Testis (tissue), 2 donors: ENCODE results near the gene PA2G4.

Experiments used
- POLR2A ChIP-seq: fragments of 450-650 bp; IDR thresholded peaks from one replicate; pipeline ENCODE4 v1.6.1; 2017; ENCODE audit warnings: antibody characterized with exemption, mild to moderate bottlenecking, moderate library complexity
- TF ChIP-seq, protein P1 (sequence below), 3 experiments: fragments of 450-650 bp in 2 of 3; fragments of 200-600 bp in 1 of 3; sonication (generic) in 1 of 3; IDR thresholded peaks; one replicate each; pipeline ENCODE4 v1.5.1; 2016 to 2019; ENCODE audit warnings: antibody characterized with exemption in 3 of 3, mild to moderate bottlenecking in 2 of 3, moderate library complexity in 1 of 3

DNA sequence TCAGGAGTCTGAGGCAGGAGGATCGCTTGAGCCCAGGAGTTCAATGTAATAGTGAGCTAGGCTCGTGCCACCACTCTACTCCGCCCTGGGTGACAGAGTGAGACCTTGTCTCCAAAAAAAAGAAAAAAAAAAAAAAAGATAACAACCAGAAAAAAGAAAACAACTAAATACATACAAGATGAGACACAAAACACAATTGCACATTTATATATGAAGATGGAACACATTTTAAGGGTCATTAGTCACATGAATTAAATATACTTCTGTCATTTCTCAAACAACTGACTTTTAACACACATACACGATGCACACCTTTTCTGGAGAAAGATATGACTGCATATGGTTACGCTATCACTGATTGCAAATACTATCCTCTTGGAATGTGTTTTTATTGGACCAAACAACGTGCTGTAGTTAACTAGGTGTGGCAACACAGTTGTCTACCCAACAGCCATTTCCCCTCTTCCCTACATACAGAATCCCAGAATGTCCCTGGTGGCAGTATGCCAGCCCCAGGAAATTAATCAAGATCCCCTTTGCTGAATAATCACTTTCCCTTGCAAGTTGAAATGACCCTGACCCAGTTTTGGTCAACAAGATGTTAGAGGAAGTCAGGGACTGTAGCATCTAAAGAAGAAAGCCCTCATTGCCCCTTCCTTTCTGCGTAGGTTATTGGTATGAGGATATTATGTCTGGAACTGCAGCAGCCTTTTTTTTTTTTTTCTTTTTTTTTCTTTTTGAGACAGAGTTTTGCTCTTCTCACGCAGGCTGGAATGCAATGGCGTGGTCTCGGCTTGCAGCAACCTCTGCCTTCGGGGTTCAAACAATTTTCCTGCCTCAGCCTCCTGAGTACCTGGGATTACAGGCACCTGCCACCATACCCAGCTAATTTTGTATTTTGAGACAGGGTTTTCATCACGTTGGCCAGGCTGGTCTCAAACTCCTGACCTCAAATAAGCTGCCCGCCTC, 42.4 kb downstream of the PA2G4 start:
- TF ChIP-seq, protein P1, sequence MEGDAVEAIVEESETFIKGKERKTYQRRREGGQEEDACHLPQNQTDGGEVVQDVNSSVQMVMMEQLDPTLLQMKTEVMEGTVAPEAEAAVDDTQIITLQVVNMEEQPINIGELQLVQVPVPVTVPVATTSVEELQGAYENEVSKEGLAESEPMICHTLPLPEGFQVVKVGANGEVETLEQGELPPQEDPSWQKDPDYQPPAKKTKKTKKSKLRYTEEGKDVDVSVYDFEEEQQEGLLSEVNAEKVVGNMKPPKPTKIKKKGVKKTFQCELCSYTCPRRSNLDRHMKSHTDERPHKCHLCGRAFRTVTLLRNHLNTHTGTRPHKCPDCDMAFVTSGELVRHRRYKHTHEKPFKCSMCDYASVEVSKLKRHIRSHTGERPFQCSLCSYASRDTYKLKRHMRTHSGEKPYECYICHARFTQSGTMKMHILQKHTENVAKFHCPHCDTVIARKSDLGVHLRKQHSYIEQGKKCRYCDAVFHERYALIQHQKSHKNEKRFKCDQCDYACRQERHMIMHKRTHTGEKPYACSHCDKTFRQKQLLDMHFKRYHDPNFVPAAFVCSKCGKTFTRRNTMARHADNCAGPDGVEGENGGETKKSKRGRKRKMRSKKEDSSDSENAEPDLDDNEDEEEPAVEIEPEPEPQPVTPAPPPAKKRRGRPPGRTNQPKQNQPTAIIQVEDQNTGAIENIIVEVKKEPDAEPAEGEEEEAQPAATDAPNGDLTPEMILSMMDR (IDR thresholded peaks at IDR 0.05), result no peak
- TF ChIP-seq POLR2A, result no peak
